Mesenchymal stem cell (in vitro differentiated cells and primary cell): ENCODE results near the gene GYG1.

Source experiments
- DNase-seq: peaks from one replicate; pipeline ENCODE4 v3.0.0-alpha.2; 2013
- H2AFZ ChIP-seq: one replicate; pipeline ENCODE4 v1.6.1; 2013; ENCODE audit warnings: low read depth, mild to moderate bottlenecking, control low read depth, inconsistent platforms, low read length, moderate library complexity
- H2AK5ac ChIP-seq: 2 replicates; pipeline ENCODE4 v1.6.1; 2013; ENCODE audit warnings: low read length, moderate library complexity, mild to moderate bottlenecking, inconsistent platforms; ENCODE audit not compliant: severe bottlenecking
- H2BK120ac ChIP-seq: one replicate; pipeline ENCODE4 v1.6.1; 2013; ENCODE audit warnings: low read depth, mild to moderate bottlenecking, inconsistent platforms, low read length, moderate library complexity
- H2BK12ac ChIP-seq, 2 experiments: one replicate each; pipeline ENCODE4 v1.6.1; 2013; ENCODE audit warnings: inconsistent platforms in 2 of 2, low read length in 2 of 2, mild to moderate bottlenecking in 2 of 2, moderate library complexity in 2 of 2, control low read depth in 1 of 2
- H2BK15ac ChIP-seq: one replicate; pipeline ENCODE4 v1.6.1; 2013; ENCODE audit warnings: mild to moderate bottlenecking, low read depth, inconsistent platforms; ENCODE audit not compliant: poor library complexity, severe bottlenecking
- H2BK5ac ChIP-seq: 2 replicates; pipeline ENCODE4 v1.6.1; 2013; ENCODE audit warnings: low read depth, mild to moderate bottlenecking, low read length, control low read depth, inconsistent platforms; ENCODE audit not compliant: poor library complexity, severe bottlenecking
- H3K14ac ChIP-seq, 2 experiments: one replicate each; pipeline ENCODE4 v1.6.1; 2013; ENCODE audit warnings: inconsistent platforms in 2 of 2, low read length in 2 of 2, control low read depth in 1 of 2, mild to moderate bottlenecking in 1 of 2, moderate library complexity in 1 of 2
- H3K18ac ChIP-seq, 2 experiments: one replicate each; pipeline ENCODE4 v1.6.1; 2013; ENCODE audit warnings: inconsistent platforms in 2 of 2, low read length in 2 of 2, control low read depth in 1 of 2, low read depth in 1 of 2, mild to moderate bottlenecking in 1 of 2
- H3K23ac ChIP-seq, 2 experiments: one replicate each; pipeline ENCODE4 v1.6.1; 2013; ENCODE audit warnings: inconsistent platforms in 2 of 2, low read length in 2 of 2, mild to moderate bottlenecking in 2 of 2, moderate library complexity in 2 of 2, control low read depth in 1 of 2
- H3K27ac ChIP-seq: 2 replicates; pipeline ENCODE4 v1.5.1; 2013; ENCODE audit warnings: mild to moderate bottlenecking, moderate library complexity, low read length, control low read depth, inconsistent platforms; ENCODE audit not compliant: poor library complexity, severe bottlenecking
- H3K27me3 ChIP-seq, 2 experiments: 2 replicates each; pipeline versions ENCODE4 v1.6.1 to v1.7.0; 2013; ENCODE audit warnings: low read length in 2 of 2, mild to moderate bottlenecking in 2 of 2, moderate library complexity in 2 of 2, control low read depth in 1 of 2, inconsistent platforms in 1 of 2; ENCODE audit not compliant: control insufficient read depth in 1 of 2, insufficient read depth in 1 of 2
- H3K36me3 ChIP-seq, 2 experiments: 2 replicates each; pipeline versions ENCODE4 v1.6.1 to v1.7.0; 2013; ENCODE audit warnings: low read length in 2 of 2, control low read depth in 1 of 2, inconsistent platforms in 1 of 2, low read depth in 1 of 2, mild to moderate bottlenecking in 1 of 2; ENCODE audit not compliant: insufficient read depth in 2 of 2, control insufficient read depth in 1 of 2
- H3K4ac ChIP-seq, 2 experiments: one replicate each; pipeline ENCODE4 v1.6.1; 2013; ENCODE audit warnings: inconsistent platforms in 2 of 2, low read length in 2 of 2, mild to moderate bottlenecking in 2 of 2, moderate library complexity in 2 of 2, control low read depth in 1 of 2, low read depth in 1 of 2
- H3K4me1 ChIP-seq: 2 replicates; pipeline ENCODE4 v1.6.1; 2013; ENCODE audit warnings: low read depth, low read length, control low read depth; ENCODE audit not compliant: control insufficient read depth, insufficient read depth
- H3K4me2 ChIP-seq: 2 replicates; pipeline ENCODE4 v1.6.1; 2013; ENCODE audit warnings: low read length, mild to moderate bottlenecking, inconsistent platforms; ENCODE audit not compliant: poor library complexity, severe bottlenecking
- H3K4me3 ChIP-seq, 2 experiments: 2 replicates each; pipeline versions ENCODE4 v1.5.1 to v1.7.0; 2013; ENCODE audit warnings: low read length in 2 of 2, mild to moderate bottlenecking in 2 of 2, control low read depth in 1 of 2, low read depth in 1 of 2; ENCODE audit not compliant: insufficient read depth in 1 of 2
- H3K79me1 ChIP-seq: replicated peaks from 2 replicates; pipeline ENCODE4 v1.6.1; 2013; ENCODE audit warnings: mild to moderate bottlenecking, control low read depth, low read length, inconsistent platforms; ENCODE audit not compliant: poor library complexity, severe bottlenecking
- H3K9ac ChIP-seq: 2 replicates; pipeline ENCODE4 v1.7.0; 2013; ENCODE audit warnings: mild to moderate bottlenecking, low read length, moderate library complexity
- H3K9me3 ChIP-seq: 2 replicates; pipeline ENCODE4 v1.7.0; 2013; ENCODE audit warnings: mild to moderate bottlenecking, low read length; ENCODE audit not compliant: control insufficient read depth
- H4K8ac ChIP-seq: one replicate; pipeline ENCODE4 v1.6.1; 2013; ENCODE audit warnings: inconsistent platforms, mild to moderate bottlenecking, low read length, moderate library complexity
- H4K91ac ChIP-seq: one replicate; pipeline ENCODE4 v1.6.1; 2013; ENCODE audit warnings: mild to moderate bottlenecking, low read length, inconsistent platforms
- WGBS: methylation state at CpG from one replicate; pipeline ENCODE4 v1.1.7; 2013; ENCODE audit warnings: mixed read lengths; 5-methylcytosine and 5-hydroxymethylcytosine counted together

GYG1 gene

DNA sequence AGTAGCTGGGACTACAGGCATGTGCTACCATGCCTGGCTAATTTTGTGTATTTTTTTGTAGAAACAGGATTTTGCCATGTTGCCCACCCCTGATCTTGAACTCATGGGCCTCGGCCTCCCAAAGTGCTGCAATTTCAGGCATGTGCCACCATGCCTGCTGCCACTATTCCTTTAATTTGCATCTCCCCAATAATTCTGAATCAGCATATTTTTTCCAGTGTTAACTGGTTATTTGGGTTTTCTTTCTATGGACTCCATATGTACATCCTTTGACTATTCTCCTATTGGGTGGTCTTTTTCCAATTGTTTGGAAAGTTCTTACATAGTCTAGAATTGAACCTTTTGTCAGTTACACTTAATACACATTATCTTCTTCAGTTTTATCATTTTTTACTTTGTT, 66.9 kb downstream of the GYG1 start:
- Histone ChIP-seq H3K9ac (no peak overlapping the region), H2BK12ac (no peak overlapping the region), H3K9me3 (no peaks in the 10 kb centered on the region), H3K4me1 (no peaks in the 10 kb centered on the region), H4K91ac (no peak overlapping the region), H2BK5ac (no peak overlapping the region), H2BK120ac (no peak overlapping the region), H3K79me1 (peaks cover 6% of the 10 kb centered on the region), H3K27me3 (no peaks in the 10 kb centered on the region), H2BK15ac (no peak overlapping the region), H2AFZ (no peak overlapping the region), H3K4me3 (no peak overlapping the region), H2AK5ac (no peak overlapping the region), H3K18ac (no peak overlapping the region), H3K4me2 (no peak overlapping the region), H3K14ac (no peak overlapping the region), H4K8ac (no peak overlapping the region), H3K4ac (no peak overlapping the region), H3K23ac (no peak overlapping the region), H3K36me3 (peaks cover 12 to 83% of the 10 kb centered on the region in 2 experiments), H3K27ac (no peak overlapping the region)
- no CpG with 5 or more reads among the region's 1 CpG for WGBS
- DNase-seq, result no peak

DNA sequence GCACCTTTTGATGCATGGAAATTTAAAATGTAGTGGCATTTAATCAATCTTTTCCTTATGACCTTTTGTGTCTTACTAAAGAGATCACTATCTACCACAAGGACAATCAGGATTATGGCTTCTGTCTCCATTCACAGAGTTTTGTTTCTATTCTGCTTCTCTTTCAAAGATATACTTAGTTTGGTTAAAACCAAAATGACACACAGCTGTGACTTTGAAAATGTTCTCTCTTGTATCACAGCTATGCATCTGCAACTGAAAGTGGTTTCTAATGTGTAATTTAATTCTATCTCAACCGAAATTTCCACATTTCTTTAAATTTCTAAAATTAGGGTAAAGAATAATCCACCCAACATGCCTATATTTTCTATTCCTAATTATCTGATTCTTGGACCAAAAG, 67.3 kb downstream of the GYG1 start:
- no peak overlapping the region for H4K8ac ChIP-seq
- H2BK5ac ChIP-seq, result no peak overlapping the region
- H2BK15ac ChIP-seq, result no peak overlapping the region
- H3K27me3 ChIP-seq, result no peaks in the 10 kb centered on the region
- H3K4me2 ChIP-seq, result no peak overlapping the region
- WGBS, result 100% methylated on average over 1 of the region's 1 CpG
- peaks cover 10 to 82% of the 10 kb centered on the region in 2 experiments for H3K36me3 ChIP-seq
- no peak overlapping the region for H3K27ac ChIP-seq
- no peak overlapping the region for H2AK5ac ChIP-seq
- H3K4ac ChIP-seq, result no peak overlapping the region
- no peaks in the 10 kb centered on the region for H3K4me1 ChIP-seq
- no peak overlapping the region for H2BK12ac ChIP-seq
- H2AFZ ChIP-seq, result no peak overlapping the region
- peaks cover 6% of the 10 kb centered on the region for H3K79me1 ChIP-seq
- H3K23ac ChIP-seq, result no peak overlapping the region
- no peak overlapping the region for H4K91ac ChIP-seq
- H2BK120ac ChIP-seq, result no peak overlapping the region
- H3K4me3 ChIP-seq, result no peak overlapping the region
- H3K14ac ChIP-seq, result no peak overlapping the region
- H3K9me3 ChIP-seq, result no peaks in the 10 kb centered on the region
- no peak overlapping the region for H3K9ac ChIP-seq
- no peak for DNase-seq
- no peak overlapping the region for H3K18ac ChIP-seq

DNA sequence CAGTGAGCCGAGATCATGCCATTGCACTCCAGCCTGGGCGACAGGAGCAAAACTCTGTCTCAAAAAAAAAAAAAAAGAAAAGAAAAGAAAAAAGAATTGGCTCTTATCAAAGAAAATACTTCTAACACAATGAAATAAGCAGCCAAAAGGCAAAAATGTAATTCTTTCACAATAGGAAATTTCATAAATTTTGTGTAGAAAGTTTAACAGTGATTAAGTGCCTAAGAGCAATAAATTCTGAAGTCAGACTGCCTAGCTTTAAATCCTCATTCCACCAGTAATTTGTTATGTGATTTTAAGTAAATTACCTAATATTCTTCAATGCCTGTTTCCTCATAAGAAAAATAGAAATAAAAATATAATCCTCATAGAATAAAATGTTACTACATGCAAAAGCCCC, 70.4 kb downstream of the GYG1 start:
- no peak overlapping the region for H3K4me3 ChIP-seq
- WGBS, result no CpG with 5 or more reads among the region's 2 CpGs
- no peak overlapping the region for H2AK5ac ChIP-seq

DNA sequence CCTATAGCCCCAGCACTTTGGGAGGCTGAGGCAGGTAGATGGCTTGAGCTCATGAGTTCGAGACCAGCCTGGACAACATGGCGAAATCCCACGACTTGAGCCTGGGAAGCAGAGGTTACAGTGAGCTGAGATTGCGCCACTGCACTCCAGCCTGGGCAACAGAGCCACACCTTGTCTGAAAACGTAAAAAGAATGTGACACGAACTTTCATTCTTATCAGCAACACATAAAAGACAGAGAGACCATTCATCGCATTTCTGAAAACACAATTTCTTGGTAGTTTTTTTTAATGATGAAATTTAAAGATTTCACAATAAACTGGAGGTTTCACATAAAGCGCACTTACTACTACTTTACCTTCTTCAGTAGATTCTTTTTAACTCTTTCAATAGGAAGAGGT, 76.5 kb downstream of the GYG1 start:
- Histone ChIP-seq H3K4me2 (no peak overlapping the region), H3K4me1 (no peaks in the 10 kb centered on the region), H3K4me3 (no peak overlapping the region), H4K8ac (no peak overlapping the region), H3K79me1 (peaks cover 4% of the 10 kb centered on the region), H2AFZ (no peak overlapping the region), H2BK5ac (no peak overlapping the region), H3K18ac (no peak overlapping the region), H4K91ac (no peak overlapping the region), H2BK12ac (no peak overlapping the region), H2BK15ac (no peak overlapping the region), H3K4ac (no peak overlapping the region), H3K14ac (no peak overlapping the region), H3K9me3 (no peaks in the 10 kb centered on the region), H2BK120ac (no peak overlapping the region), H3K36me3 (peaks cover 6 to 75% of the 10 kb centered on the region in 2 experiments), H3K9ac (no peak overlapping the region), H3K27ac (no peak overlapping the region), H2AK5ac (no peak overlapping the region), H3K27me3 (no peaks in the 10 kb centered on the region), H3K23ac (no peak overlapping the region)
- 100% methylated on average over 4 of the region's 8 CpGs for WGBS
- DNase-seq, result no peak

More for the DNA sequence above, 70.4 kb downstream of the GYG1 start:
- no peak overlapping the region for H3K27ac ChIP-seq
- H3K18ac ChIP-seq, result no peak overlapping the region
- H3K79me1 ChIP-seq, result peaks cover 3% of the 10 kb centered on the region
- H3K4me2 ChIP-seq, result no peak overlapping the region
- no peak overlapping the region for H3K4ac ChIP-seq
- H4K8ac ChIP-seq, result no peak overlapping the region
- no peak overlapping the region for H2AFZ ChIP-seq
- no peak overlapping the region for H2BK120ac ChIP-seq
- H3K23ac ChIP-seq, result no peak overlapping the region
- no peak overlapping the region for H2BK12ac ChIP-seq
- no peak overlapping the region for H3K14ac ChIP-seq
- no peak overlapping the region for H3K9ac ChIP-seq
- peaks cover 6 to 72% of the 10 kb centered on the region in 2 experiments for H3K36me3 ChIP-seq
- H4K91ac ChIP-seq, result no peak overlapping the region
- DNase-seq, result no peak
- no peaks in the 10 kb centered on the region for H3K27me3 ChIP-seq
- no peaks in the 10 kb centered on the region for H3K9me3 ChIP-seq
- H3K4me1 ChIP-seq, result no peaks in the 10 kb centered on the region
- no peak overlapping the region for H2BK15ac ChIP-seq
- no peak overlapping the region for H2BK5ac ChIP-seq
